Measurements from ENCODE around the gene TGFBR1. TPM values are rescaled to one million over a fixed set of nuclear protein-coding genes. Genes with fewer than 3 reads are reported as not detected.
A peak's percentile ranks its signal among the peaks of the same experiment; 100 is the strongest.

TGFBR1 gene
- polyA plus RNA-seq, 4 donors = 44.4 to 52.3 (median 50.5) TPM

GRCh38 chr9:99130069-99130468, 25.2 kb downstream of the TGFBR1 start:
- DNase-seq (ENCODE audit: low read depth in 4 of 4, low spot score in 3 of 4) = no peak

- no peak for DNase-seq (ENCODE audit: low read depth in 4 of 4, low spot score in 3 of 4)
These were observed 28.2 kb downstream of the TGFBR1 start for GRCh38 chr9:99133145-99133544.

- DNase-seq (ENCODE audit: low read depth in 4 of 4, low spot score in 3 of 4) = no peak
These were observed 30.0 kb downstream of the TGFBR1 start for GRCh38 chr9:99134893-99135341.

- no peak for DNase-seq (ENCODE audit: low read depth in 4 of 4, low spot score in 3 of 4)
These were observed 30.5 kb downstream of the TGFBR1 start for GRCh38 chr9:99135456-99135855.

- DNase-seq (ENCODE audit: low read depth in 4 of 4, low spot score in 3 of 4) = no peak
These were observed 32.3 kb downstream of the TGFBR1 start for GRCh38 chr9:99137225-99137624.

- no peak for DNase-seq (ENCODE audit: low read depth in 4 of 4, low spot score in 3 of 4)
These were observed 33.0 kb downstream of the TGFBR1 start for GRCh38 chr9:99137891-99138290.

- DNase-seq (ENCODE audit: low read depth in 4 of 4, low spot score in 3 of 4) = no peak
These were observed 33.7 kb downstream of the TGFBR1 start for GRCh38 chr9:99138424-99139284.

GRCh38 chr9:99139868-99140267, 35.0 kb downstream of the TGFBR1 start:
- DNase-seq (ENCODE audit: low read depth in 4 of 4, low spot score in 3 of 4) = no peak

GRCh38 chr9:99140685-99141314, 35.9 kb downstream of the TGFBR1 start:
- DNase-seq (ENCODE audit: low read depth in 4 of 4, low spot score in 3 of 4) = peak; percentile 13 to 28 (median 18)

- no peak for DNase-seq (ENCODE audit: low read depth in 4 of 4, low spot score in 3 of 4)
These were observed 36.9 kb downstream of the TGFBR1 start for GRCh38 chr9:99141849-99142248.

- no peak for DNase-seq (ENCODE audit: low read depth in 4 of 4, low spot score in 3 of 4)
These were observed 37.4 kb downstream of the TGFBR1 start for GRCh38 chr9:99142275-99142674.

- no peak for DNase-seq (ENCODE audit: low read depth in 4 of 4, low spot score in 3 of 4)
These were observed 38.7 kb downstream of the TGFBR1 start for GRCh38 chr9:99143655-99144054.

GRCh38 chr9:99144966-99145365, 40.1 kb downstream of the TGFBR1 start:
- DNase-seq (ENCODE audit: low read depth in 4 of 4, low spot score in 3 of 4) = no peak

- DNase-seq (ENCODE audit: low read depth in 4 of 4, low spot score in 3 of 4) = no peak
These were observed 41.7 kb downstream of the TGFBR1 start for GRCh38 chr9:99146574-99146973.

GRCh38 chr9:99147177-99147576, 42.3 kb downstream of the TGFBR1 start:
- no peak for DNase-seq (ENCODE audit: low read depth in 4 of 4, low spot score in 3 of 4)

GRCh38 chr9:99150451-99151171, 45.7 kb downstream of the TGFBR1 start:
- DNase-seq (ENCODE audit: low read depth in 4 of 4, low spot score in 3 of 4) = no peak

GRCh38 chr9:99154356-99154755, 49.4 kb downstream of the TGFBR1 start:
- no peak for DNase-seq (ENCODE audit: low read depth in 4 of 4, low spot score in 3 of 4)

- DNase-seq (ENCODE audit: low read depth in 4 of 4, low spot score in 3 of 4) = no peak
These were observed 50.8 kb downstream of the TGFBR1 start for GRCh38 chr9:99155736-99156135.

GRCh38 chr9:99158629-99159028, 53.7 kb downstream of the TGFBR1 start:
- no peak for DNase-seq (ENCODE audit: low read depth in 4 of 4, low spot score in 3 of 4)

GRCh38 chr9:99160173-99160572, 55.3 kb downstream of the TGFBR1 start:
- no peak for DNase-seq (ENCODE audit: low read depth in 4 of 4, low spot score in 3 of 4)

- DNase-seq (ENCODE audit: low read depth in 4 of 4, low spot score in 3 of 4) = no peak
These were observed 57.9 kb downstream of the TGFBR1 start for GRCh38 chr9:99162759-99163364.
